K562 (cell line): Measurements from ENCODE around the gene CCNL2. TPM values are rescaled to one million over a fixed set of nuclear protein-coding genes. Genes with fewer than 3 reads are reported as not detected.

ENCODE experiments used
- ARHGAP35 ChIP-seq: fragments of 450-650 bp; IDR thresholded peaks from 2 replicates; pipeline ENCODE4 v1.6.1; 2018; ENCODE audit not compliant: partially characterized antibody
- ATF7 ChIP-seq: fragments of 450-650 bp; IDR thresholded peaks from 2 replicates; pipeline ENCODE4 v1.7.1; 2014; ENCODE audit warnings: mild to moderate bottlenecking, moderate library complexity
- CBFA2T3 ChIP-seq: fragments of 450-650 bp; IDR thresholded peaks from 2 replicates; pipeline ENCODE4 v1.6.1; 2017
- FIP1L1 ChIP-seq: fragments of 200-400 bp; formaldehyde crosslinking; IDR thresholded peaks from 2 replicates; pipeline ENCODE4 v1.6.1; 2018; ENCODE audit warnings: mild to moderate bottlenecking, low read depth, low read length; ENCODE audit not compliant: poor library complexity, severe bottlenecking
- ILK ChIP-seq: fragments of 450-650 bp; IDR thresholded peaks from 2 replicates; pipeline ENCODE4 v1.6.1; 2016; ENCODE audit warnings: missing genetic modification characterization, low read depth, mild to moderate bottlenecking, missing compliant biosample characterization, moderate library complexity, borderline replicate concordance
- IRF2 ChIP-seq: sonication (generic); formaldehyde crosslinking; IDR thresholded peaks from 2 replicates; pipeline ENCODE4 v1.8.1; 2022; ENCODE audit warnings: mild to moderate bottlenecking, missing genetic modification reagents
- KLF13 ChIP-seq: fragments of 450-650 bp; IDR thresholded peaks from 2 replicates; pipeline ENCODE4 v1.6.1; 2016; ENCODE audit warnings: missing genetic modification characterization, low read depth, mild to moderate bottlenecking, missing compliant biosample characterization, moderate library complexity, borderline replicate concordance
- MCM3 ChIP-seq: fragments of 450-650 bp; IDR thresholded peaks from 2 replicates; pipeline ENCODE4 v1.6.1; 2016
- MTA3 ChIP-seq: fragments of 450-650 bp; formaldehyde crosslinking; IDR thresholded peaks from 2 replicates; pipeline ENCODE4 v1.6.1; 2017; ENCODE audit warnings: mild to moderate bottlenecking, borderline replicate concordance
- MYNN ChIP-seq, 2 experiments: sonication (generic); formaldehyde crosslinking in 1 of 2; IDR thresholded peaks; 2 replicates each; pipeline versions ENCODE4 v1.5.0 to v1.6.1; 2016 to 2020; ENCODE audit warnings: antibody characterized with exemption in 1 of 2, missing genetic modification reagents in 1 of 2
- RNF2 ChIP-seq: sonication (generic); IDR thresholded peaks from 2 replicates; pipeline ENCODE4 v1.6.1; 2016
- RUNX1 ChIP-seq: sonication (generic); IDR thresholded peaks from 2 replicates; pipeline ENCODE4 v1.6.1; 2016; ENCODE audit warnings: antibody characterized with exemption, low read depth
- TEAD1 ChIP-seq, 2 experiments: fragments of 450-650 bp in 1 of 2; sonication (generic) in 1 of 2; formaldehyde crosslinking; IDR thresholded peaks; 2 replicates each; pipeline versions ENCODE4 v1.4.0 to v1.8.0; 2020 to 2022; ENCODE audit warnings: mild to moderate bottlenecking in 2 of 2, missing genetic modification reagents in 1 of 2
- XRCC3 ChIP-seq: fragments of 450-650 bp; IDR thresholded peaks from 2 replicates; pipeline ENCODE4 v1.6.1; 2017; ENCODE audit warnings: mild to moderate bottlenecking, moderate library complexity
- ZBTB34 ChIP-seq: fragments of 250-450 bp; sonication (Bioruptor Pico); IDR thresholded peaks from 2 replicates; pipeline ENCODE4 v1.8.0; 2021; ENCODE audit warnings: mild to moderate bottlenecking, moderate library complexity
- ZFP36 ChIP-seq: fragments of 150-350 bp; IDR thresholded peaks from 2 replicates; pipeline ENCODE4 v1.6.1; 2018; ENCODE audit warnings: low read length, low read depth; ENCODE audit not compliant: partially characterized antibody
- ZFX ChIP-seq: sonication (generic); formaldehyde crosslinking; IDR thresholded peaks from 2 replicates; pipeline ENCODE4 v1.8.0; 2022; ENCODE audit warnings: mild to moderate bottlenecking, missing genetic modification reagents, moderate library complexity
- ZMIZ1 ChIP-seq, 2 experiments: fragments of 150-350 bp in 1 of 2; IDR thresholded peaks; 2 replicates each; pipeline ENCODE4 v1.6.1; 2012 to 2016; ENCODE audit warnings: low read depth in 2 of 2, low read length in 2 of 2, mild to moderate bottlenecking in 1 of 2, moderate library complexity in 1 of 2
- polyA plus RNA-seq, 8 experiments: library from polyadenylated mRNA; depleted of rRNA in 4 of 8; stranded (reverse) in 5 of 8; unstranded in 3 of 8; fragments of >200 nt; fragmentation: Nextera tagmentation in 2 of 8; fragmentation: Illumina TruSeq in 1 of 8; extraction: Ambion mirVana in 2 of 8; extraction: Trizol in 1 of 8; gene quantifications; 2 replicates each; pipeline versions ENCODE4 v1.2.1 to v1.2.3, GENCODE V29; 2011 to 2014; ENCODE audit warnings: inconsistent platforms in 1 of 8, missing spikeins in 1 of 8
- total RNA-seq, 7 experiments: library from RNA; depleted of rRNA in 6 of 7; stranded (reverse); fragments of >200 nt in 6 of 7; fragmentation: Illumina TruSeq in 2 of 7; extraction: Trizol in 2 of 7; gene quantifications; 2 replicates each; pipeline versions ENCODE4 v1.2.1 to v1.2.3, GENCODE V29; 2011 to 2021; ENCODE audit warnings: low replicate concordance in 1 of 7
- TF ChIP-seq, protein P1 (sequence below): fragments of 450-650 bp; IDR thresholded peaks from 2 replicates; pipeline ENCODE4 v1.6.1; 2017; ENCODE audit warnings: antibody characterized with exemption, mild to moderate bottlenecking

Gene CCNL2
- total and polyA plus RNA-seq, 9 of the 15 experiments (the other 6 are each of a cell fraction or from before 2014, with no cell fraction given) = 2.8 to 287 (median 94.5) TPM

DNA sequence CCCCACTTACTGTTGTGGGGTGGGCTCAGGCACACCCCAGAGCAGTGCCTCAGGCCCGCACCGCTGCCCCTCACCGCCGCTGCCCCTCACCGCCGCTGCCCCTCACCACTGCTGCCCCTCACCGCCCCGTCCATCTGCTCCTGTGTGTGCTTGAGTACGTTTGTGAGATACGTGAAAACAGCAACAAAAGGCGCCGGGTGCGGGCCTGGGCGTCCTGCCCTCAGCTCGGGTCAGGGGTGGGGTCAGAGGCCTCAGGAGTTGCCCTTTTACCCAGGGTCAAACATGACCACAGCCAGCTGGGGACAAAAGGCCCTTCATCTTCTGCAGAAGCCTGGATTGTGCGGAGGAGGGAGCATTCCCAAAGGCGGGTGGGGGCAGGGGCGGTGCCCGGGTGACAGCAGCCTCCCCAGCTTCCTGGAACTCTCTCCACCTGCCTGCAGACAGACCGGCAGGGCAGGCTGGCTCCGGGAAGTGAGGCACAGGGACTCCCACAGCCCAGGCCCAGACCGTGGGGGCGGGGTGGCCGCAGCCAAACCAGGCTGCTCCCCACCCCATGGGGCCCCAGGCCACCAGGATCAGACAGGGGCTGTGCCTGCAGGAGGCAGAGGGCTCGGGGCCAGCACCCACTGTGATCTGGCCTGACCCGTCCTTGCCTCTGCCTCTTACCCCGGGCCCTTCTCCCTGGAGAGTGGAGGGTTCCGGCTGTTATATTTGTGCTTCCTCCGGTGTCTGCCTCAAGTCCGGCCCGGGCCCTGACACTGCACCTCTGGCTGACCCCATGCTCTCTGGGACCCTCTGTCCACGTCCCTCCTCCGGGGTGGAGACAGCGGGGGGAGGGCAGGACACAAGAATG is 34.0 kb upstream of the CCNL2 start (continued):
- TF ChIP-seq IRF2 = no peak
- peak; percentile 57 for TF ChIP-seq ZFP36
- peak; percentile 81 for TF ChIP-seq ZFX
- no peak for TF ChIP-seq ARHGAP35
- peak; percentile 54; the same call in 1 of the 2 replicates for TF ChIP-seq KLF13
- 0 out of 2 replicates have a peak, but pooled peaks have one; percentile 5 for TF ChIP-seq ZBTB34 (CRISPR knock-in tag)
- TF ChIP-seq MTA3 = peak; percentile 70; the same call in 1 of the 2 replicates
- peak; percentile 81 for TF ChIP-seq MYNN (IDR thresholded peaks at IDR 0.05)
- TF ChIP-seq MYNN (CRISPR knock-in tag; IDR thresholded peaks at IDR 0.05) = no peak
- peak; percentile 54 for TF ChIP-seq CBFA2T3
- TF ChIP-seq FIP1L1 = peak; percentile 54
- TF ChIP-seq RUNX1 = no peak
- no peak for TF ChIP-seq XRCC3
- TF ChIP-seq ATF7 = peak; percentile 65
- TF ChIP-seq ILK (tag) = no peak
- no peak for TF ChIP-seq TEAD1 (CRISPR knock-in tag; IDR thresholded peaks at IDR 0.05)
- TF ChIP-seq MCM3 = no peak
- TF ChIP-seq RNF2 = peak; percentile 86; the same call in 1 of the 2 replicates
- TF ChIP-seq ZMIZ1 (IDR thresholded peaks at IDR 0.05; ENCODE audit: low read depth in 2 of 2, low read length in 2 of 2) = no peak
- TF ChIP-seq, protein P1, sequence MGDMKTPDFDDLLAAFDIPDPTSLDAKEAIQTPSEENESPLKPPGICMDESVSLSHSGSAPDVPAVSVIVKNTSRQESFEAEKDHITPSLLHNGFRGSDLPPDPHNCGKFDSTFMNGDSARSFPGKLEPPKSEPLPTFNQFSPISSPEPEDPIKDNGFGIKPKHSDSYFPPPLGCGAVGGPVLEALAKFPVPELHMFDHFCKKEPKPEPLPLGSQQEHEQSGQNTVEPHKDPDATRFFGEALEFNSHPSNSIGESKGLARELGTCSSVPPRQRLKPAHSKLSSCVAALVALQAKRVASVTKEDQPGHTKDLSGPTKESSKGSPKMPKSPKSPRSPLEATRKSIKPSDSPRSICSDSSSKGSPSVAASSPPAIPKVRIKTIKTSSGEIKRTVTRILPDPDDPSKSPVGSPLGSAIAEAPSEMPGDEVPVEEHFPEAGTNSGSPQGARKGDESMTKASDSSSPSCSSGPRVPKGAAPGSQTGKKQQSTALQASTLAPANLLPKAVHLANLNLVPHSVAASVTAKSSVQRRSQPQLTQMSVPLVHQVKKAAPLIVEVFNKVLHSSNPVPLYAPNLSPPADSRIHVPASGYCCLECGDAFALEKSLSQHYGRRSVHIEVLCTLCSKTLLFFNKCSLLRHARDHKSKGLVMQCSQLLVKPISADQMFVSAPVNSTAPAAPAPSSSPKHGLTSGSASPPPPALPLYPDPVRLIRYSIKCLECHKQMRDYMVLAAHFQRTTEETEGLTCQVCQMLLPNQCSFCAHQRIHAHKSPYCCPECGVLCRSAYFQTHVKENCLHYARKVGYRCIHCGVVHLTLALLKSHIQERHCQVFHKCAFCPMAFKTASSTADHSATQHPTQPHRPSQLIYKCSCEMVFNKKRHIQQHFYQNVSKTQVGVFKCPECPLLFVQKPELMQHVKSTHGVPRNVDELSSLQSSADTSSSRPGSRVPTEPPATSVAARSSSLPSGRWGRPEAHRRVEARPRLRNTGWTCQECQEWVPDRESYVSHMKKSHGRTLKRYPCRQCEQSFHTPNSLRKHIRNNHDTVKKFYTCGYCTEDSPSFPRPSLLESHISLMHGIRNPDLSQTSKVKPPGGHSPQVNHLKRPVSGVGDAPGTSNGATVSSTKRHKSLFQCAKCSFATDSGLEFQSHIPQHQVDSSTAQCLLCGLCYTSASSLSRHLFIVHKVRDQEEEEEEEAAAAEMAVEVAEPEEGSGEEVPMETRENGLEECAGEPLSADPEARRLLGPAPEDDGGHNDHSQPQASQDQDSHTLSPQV = peak; percentile 69
